MM.1S (cell line): ENCODE measurements around the gene ZNF574.

Experiments used
- CTCF ChIP-seq: fragments of 300-600 bp; sonication (generic); IDR thresholded peaks from 2 replicates; pipeline ENCODE4 v1.5.1; 2016; ENCODE audit warnings: antibody characterized with exemption, low read length, mixed read lengths
- EZH2phosphoT487 ChIP-seq: fragments of 300-600 bp; sonication (generic); IDR thresholded peaks from 2 replicates; pipeline ENCODE4 v1.6.1; 2018; ENCODE audit warnings: antibody characterized with exemption, low read length

- TF ChIP-seq EZH2phosphoT487 (no peak), CTCF (no peak)
These were observed 23.5 kb downstream of the ZNF574 start for GRCh38 chr19:42099336-42099925.
